DOHH2 (cell line): ENCODE data around the gene MAMDC2.

Experiments used
- EZH2phosphoT487 ChIP-seq: fragments of 200-600 bp; sonication (generic); IDR thresholded peaks from 2 replicates; pipeline ENCODE4 v1.6.1; 2017; ENCODE audit warnings: borderline replicate concordance, mild to moderate bottlenecking, antibody characterized with exemption, low read length, moderate library complexity, mixed read lengths
- TF ChIP-seq, protein P1 (sequence below): fragments of 200-600 bp; sonication (generic); IDR thresholded peaks from one replicate; pipeline ENCODE4 v1.5.1; 2014; ENCODE audit warnings: antibody characterized with exemption, mild to moderate bottlenecking, low read depth, low read length; ENCODE audit not compliant: poor library complexity, severe bottlenecking

GRCh38 chr9:70092190-70092589, 48.5 kb downstream of the MAMDC2 start:
- TF ChIP-seq, protein P1, sequence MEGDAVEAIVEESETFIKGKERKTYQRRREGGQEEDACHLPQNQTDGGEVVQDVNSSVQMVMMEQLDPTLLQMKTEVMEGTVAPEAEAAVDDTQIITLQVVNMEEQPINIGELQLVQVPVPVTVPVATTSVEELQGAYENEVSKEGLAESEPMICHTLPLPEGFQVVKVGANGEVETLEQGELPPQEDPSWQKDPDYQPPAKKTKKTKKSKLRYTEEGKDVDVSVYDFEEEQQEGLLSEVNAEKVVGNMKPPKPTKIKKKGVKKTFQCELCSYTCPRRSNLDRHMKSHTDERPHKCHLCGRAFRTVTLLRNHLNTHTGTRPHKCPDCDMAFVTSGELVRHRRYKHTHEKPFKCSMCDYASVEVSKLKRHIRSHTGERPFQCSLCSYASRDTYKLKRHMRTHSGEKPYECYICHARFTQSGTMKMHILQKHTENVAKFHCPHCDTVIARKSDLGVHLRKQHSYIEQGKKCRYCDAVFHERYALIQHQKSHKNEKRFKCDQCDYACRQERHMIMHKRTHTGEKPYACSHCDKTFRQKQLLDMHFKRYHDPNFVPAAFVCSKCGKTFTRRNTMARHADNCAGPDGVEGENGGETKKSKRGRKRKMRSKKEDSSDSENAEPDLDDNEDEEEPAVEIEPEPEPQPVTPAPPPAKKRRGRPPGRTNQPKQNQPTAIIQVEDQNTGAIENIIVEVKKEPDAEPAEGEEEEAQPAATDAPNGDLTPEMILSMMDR, result no peak
- TF ChIP-seq EZH2phosphoT487, result no peak
